HG02970 (cell line): ENCODE results near the gene DAB2.
"Not testable (repeated sequence)": the region's sequence is repeated elsewhere in the genome, so short reads cannot be mapped to it uniquely, and the experiment has no call there.

Experiments used
- ATAC-seq: cut with Tn5 transposase; IDR thresholded peaks from one replicate; pipeline ENCODE4 v1.9.1; 2021; ENCODE audit warnings: mild to moderate bottlenecking, moderate library complexity, moderate number of reproducible peaks; ENCODE audit not compliant: unreplicated experiment, low FRiP score

The DAB2 gene

GRCh38 chr5:39422728-39423285, 2.0 kb downstream of the DAB2 start:
- no peak for ATAC-seq

- ATAC-seq, result no peak
These were observed 2.7 kb downstream of the DAB2 start for GRCh38 chr5:39422036-39422606.

- ATAC-seq, result no peak
These were observed 4.2 kb downstream of the DAB2 start for GRCh38 chr5:39420482-39421145.

- ATAC-seq, result no peak
These were observed 5.0 kb downstream of the DAB2 start for GRCh38 chr5:39419796-39420195.

GRCh38 chr5:39417979-39418378, 6.8 kb downstream of the DAB2 start:
- ATAC-seq, result no peak

GRCh38 chr5:39415201-39415600, 9.6 kb downstream of the DAB2 start:
- no peak for ATAC-seq

- ATAC-seq, result no peak
These were observed 10.4 kb downstream of the DAB2 start for GRCh38 chr5:39414426-39414825.

GRCh38 chr5:39413771-39414170, 11.0 kb downstream of the DAB2 start:
- ATAC-seq, result no peak

- ATAC-seq, result no peak
These were observed 11.9 kb downstream of the DAB2 start for GRCh38 chr5:39412721-39413394.

- no peak for ATAC-seq
These were observed 12.8 kb downstream of the DAB2 start for GRCh38 chr5:39411985-39412384.

- ATAC-seq, result no peak
These were observed 13.7 kb downstream of the DAB2 start for GRCh38 chr5:39411061-39411460.

- no peak for ATAC-seq
These were observed 15.7 kb downstream of the DAB2 start for GRCh38 chr5:39409033-39409432.

- no peak for ATAC-seq
These were observed 19.5 kb downstream of the DAB2 start for GRCh38 chr5:39405083-39405843.

- ATAC-seq, result not testable (repeated sequence)
These were observed 21.0 kb downstream of the DAB2 start for GRCh38 chr5:39403761-39404160.

- ATAC-seq, result not testable (repeated sequence)
These were observed 22.6 kb downstream of the DAB2 start for GRCh38 chr5:39402140-39402539.

- no peak for ATAC-seq
These were observed 23.8 kb downstream of the DAB2 start for GRCh38 chr5:39400713-39401578.

GRCh38 chr5:39399135-39400036, 25.4 kb downstream of the DAB2 start:
- ATAC-seq, result no peak

GRCh38 chr5:39396843-39397242, 27.9 kb downstream of the DAB2 start:
- ATAC-seq, result no peak

GRCh38 chr5:39395521-39395920, 29.3 kb downstream of the DAB2 start:
- no peak for ATAC-seq
